Left forelimb (tissue), 1 donor: ENCODE results near the gene CNTN2.

Experiments used
- DNase-seq: peaks from one replicate; pipeline ENCODE4 v3.0.0-alpha.2; 2018; ENCODE audit warnings: low spot score

Gene CNTN2, protein sequence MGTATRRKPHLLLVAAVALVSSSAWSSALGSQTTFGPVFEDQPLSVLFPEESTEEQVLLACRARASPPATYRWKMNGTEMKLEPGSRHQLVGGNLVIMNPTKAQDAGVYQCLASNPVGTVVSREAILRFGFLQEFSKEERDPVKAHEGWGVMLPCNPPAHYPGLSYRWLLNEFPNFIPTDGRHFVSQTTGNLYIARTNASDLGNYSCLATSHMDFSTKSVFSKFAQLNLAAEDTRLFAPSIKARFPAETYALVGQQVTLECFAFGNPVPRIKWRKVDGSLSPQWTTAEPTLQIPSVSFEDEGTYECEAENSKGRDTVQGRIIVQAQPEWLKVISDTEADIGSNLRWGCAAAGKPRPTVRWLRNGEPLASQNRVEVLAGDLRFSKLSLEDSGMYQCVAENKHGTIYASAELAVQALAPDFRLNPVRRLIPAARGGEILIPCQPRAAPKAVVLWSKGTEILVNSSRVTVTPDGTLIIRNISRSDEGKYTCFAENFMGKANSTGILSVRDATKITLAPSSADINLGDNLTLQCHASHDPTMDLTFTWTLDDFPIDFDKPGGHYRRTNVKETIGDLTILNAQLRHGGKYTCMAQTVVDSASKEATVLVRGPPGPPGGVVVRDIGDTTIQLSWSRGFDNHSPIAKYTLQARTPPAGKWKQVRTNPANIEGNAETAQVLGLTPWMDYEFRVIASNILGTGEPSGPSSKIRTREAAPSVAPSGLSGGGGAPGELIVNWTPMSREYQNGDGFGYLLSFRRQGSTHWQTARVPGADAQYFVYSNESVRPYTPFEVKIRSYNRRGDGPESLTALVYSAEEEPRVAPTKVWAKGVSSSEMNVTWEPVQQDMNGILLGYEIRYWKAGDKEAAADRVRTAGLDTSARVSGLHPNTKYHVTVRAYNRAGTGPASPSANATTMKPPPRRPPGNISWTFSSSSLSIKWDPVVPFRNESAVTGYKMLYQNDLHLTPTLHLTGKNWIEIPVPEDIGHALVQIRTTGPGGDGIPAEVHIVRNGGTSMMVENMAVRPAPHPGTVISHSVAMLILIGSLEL

DNA sequence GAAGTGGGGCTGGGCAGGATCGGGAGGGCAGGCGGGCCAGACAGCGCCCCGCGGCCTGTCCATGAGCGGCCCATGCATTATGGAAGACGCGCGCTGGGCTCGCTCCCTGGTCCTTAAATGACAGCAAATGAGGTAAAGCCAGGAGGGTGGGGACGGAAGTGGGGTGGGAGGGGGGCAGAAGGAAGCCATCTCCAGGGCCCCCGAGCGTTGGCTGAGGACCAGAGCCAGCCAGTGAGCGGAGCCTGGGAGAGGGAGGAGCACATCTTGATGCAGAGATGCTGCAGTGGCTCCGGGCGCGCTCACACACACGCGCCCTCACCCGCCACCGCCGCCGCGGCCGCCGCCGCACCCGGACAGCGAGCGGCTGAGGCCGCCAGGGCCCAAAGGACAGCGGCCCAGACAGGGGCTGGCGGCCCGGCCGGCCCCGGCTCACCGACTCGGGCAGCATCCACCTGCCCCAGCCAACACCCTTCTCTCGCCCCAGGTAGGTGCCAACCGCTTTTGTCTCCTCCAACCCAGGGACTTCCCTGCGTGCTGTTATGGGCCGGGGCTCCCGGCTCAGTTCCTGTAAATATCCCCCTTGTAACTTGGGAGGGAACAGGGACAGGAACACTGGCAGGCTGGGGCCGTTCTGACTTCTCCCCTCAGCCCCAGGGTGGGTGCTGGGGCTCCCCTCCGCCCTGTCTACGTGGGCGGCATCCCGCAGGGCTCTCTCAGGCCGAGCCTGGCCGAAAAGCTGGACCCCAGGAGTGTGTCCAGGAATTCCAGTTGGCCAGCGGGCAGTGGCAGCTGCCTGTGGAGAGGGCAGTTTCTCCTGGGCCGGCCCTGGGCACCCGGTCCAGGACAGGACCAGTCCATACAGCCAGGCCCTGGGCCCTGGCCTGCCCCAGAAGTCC lies at the start of gene CNTN2:
Gene CNTN2, plus strand, starts transcription at position 302 of the 896 bp plus-strand sequence. CDS start 9,974 bp downstream, outside the sequence.
- DNase-seq = no peak

GRCh38 chr1:204994086-204994862 lies 48.7 kb upstream of the CNTN2 start:
- no peak for DNase-seq

DNA sequence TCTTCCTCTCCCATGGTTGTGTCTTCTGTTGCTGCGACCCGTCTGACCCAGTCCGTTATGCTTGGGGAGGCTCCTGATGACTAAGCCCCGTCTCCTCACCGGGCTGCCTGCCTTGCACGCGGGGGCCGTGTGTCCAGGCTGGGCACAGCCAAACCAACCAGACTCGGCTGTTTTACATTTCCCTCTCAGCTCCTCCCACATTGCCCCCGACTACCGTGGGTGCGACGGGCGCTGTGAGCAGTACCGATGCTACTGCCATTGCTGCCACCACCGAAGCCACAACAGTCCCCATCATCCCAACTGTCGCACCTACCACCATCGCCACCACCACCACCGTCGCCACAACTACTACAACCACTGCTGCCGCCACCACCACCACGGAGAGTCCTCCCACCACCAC lies 46.0 kb upstream of the CNTN2 start:
- DNase-seq = no peak

DNA sequence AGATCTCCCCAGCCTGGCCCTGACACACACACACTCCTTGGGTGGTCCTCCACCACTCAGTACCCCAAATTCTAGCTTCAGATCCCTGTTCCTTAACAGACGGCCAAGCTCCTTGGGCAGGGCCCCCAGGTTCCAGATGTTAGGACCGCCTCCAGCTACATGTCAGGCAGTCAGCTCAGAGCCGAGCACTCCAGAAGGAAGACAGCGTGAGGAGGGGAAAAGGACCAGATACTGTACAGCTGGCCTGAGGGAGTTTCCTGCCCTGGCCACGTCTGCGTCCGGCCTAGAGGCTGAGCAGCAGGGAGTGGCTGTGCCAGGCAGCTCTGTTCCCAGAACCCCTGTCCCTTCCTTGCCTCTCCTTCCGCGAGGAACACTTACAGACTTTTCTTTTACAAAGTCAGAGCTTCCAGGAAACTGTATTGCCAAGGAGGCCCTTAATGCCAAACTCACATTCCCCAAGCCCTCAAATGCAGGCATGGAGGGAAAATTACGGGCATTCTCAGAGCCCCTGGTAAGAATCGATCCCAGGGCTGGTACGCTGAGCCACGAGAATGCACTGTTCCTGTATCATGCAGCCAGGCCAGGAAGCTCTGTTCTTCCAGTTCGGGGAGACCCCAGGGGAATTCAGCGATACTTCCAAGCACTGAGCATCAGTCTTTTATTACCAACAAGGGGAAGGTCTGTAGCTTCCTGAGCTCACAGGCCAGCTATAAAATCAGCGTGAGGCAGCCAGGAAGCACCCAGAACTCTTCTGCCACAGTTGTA lies 45.2 kb upstream of the CNTN2 start:
- DNase-seq = no peak

DNA sequence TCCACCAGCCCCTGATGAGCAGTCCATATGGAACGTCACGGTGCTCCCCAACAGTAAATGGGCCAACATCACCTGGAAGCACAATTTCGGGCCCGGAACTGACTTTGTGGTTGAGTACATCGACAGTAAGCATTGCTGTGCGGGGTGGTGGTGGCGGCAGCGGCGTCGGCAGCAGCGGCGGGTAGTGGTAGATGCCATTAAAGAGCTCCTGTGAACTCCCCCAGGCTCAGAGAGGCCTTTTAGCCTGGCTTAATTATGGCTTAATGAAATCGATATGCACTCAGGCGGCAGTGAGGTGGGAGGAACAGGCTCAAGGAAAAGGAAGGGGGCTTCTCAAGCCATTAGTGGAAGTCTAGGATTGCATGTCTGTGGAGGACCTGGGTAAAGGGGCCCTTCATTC lies 41.9 kb upstream of the CNTN2 start:
- no peak for DNase-seq

GRCh38 chr1:205002705-205003104 lies 40.3 kb upstream of the CNTN2 start:
- DNase-seq = no peak

- DNase-seq = no peak
These were observed 39.5 kb upstream of the CNTN2 start for GRCh38 chr1:205003358-205004131.

DNA sequence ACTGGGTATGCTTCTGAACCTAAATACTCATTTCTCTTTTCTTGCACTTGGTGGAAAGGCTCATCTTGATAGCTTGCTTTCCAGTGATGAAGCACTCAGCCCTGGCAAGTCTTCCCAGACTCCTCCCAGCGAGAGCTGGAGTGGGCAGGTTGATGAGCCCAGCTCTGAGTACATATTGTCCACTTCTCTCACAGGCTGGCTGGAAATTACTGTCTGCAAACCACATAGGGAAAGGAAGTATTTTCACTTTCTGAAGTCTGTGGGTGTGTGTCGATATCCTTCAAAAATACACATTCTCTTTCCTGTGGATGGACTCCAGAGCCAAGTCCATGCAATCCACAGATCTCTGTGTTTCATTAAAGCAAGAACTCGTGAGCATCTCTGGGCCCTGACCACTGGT lies 38.7 kb upstream of the CNTN2 start:
- no peak for DNase-seq

GRCh38 chr1:205008896-205009295 lies 34.1 kb upstream of the CNTN2 start:
- no peak for DNase-seq

GRCh38 chr1:205009670-205010069 lies 33.3 kb upstream of the CNTN2 start:
- DNase-seq = no peak

DNA sequence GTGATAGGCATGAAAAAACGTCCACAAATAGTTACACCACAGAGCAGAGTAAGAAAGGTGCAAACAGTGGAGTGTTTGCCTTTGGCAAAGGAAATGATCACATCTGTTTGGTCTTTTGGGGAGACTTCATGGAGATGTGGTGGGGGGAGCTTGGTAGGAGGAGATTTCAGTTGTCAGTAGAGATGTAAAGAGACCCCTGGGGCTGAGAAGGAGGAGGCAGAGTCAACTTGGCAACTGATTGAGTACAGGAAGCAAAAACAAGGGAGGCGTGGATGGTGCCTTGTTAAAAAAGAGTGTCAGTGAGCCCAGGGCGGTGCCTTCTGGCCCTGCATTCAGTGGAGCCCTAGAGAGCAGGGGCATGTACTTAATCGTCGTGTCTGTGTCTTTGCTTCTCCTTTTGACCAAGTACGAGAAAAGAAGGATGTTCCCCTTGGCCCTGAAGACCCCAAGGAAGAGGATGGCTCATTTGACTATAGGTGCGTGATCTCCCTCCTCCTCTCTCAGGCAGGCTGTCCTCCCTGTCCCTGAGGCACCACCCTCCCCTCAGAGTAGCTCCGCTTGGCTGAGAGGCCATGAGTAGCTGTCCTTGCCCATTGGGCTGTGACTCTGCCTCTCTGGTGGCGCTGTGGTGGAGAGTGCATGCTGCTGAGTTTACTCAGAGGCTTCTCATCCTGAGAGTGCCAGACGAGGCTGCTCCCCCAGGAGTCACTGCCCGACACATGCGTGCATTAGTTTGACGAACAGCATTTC lies 30.4 kb upstream of the CNTN2 start:
- no peak for DNase-seq

DNA sequence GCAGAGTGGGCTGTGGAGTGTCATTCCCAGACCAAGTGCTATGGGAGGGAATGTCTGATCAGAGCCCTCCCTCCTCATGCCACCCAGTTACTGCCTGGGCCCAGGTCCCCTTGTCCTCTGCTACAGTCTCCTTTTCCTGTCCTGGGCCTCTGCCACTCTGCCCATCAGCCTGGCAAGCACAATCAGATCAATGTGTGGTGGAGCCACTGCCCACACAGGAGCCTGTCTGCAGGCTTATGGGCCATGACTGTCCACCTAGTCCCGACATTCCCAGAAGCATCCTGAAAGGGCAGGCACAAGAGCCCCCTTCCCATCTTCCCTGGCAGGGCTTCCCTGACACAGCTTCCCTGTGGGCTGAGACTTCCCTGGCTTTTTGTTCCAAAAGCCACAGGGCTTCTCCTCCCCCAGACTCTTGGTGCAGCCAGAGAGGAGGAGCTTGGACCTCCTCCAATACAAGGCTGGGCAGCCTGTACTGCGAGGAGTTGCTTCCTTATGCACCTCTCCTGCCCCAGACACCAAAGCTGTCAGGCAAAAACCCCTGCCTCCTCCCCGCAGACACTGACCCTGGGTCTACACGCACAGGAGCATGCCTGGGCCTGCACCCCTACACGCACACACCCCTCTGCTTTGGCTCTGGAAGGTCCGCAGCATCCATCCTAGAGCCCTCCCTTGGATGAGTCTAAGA lies 29.2 kb upstream of the CNTN2 start:
- DNase-seq = no peak

GRCh38 chr1:205014783-205015182 lies 28.2 kb upstream of the CNTN2 start:
- no peak for DNase-seq

- DNase-seq = no peak
These were observed 27.8 kb upstream of the CNTN2 start for GRCh38 chr1:205015241-205015640.

GRCh38 chr1:205016075-205016474 lies 26.9 kb upstream of the CNTN2 start:
- no peak for DNase-seq

DNA sequence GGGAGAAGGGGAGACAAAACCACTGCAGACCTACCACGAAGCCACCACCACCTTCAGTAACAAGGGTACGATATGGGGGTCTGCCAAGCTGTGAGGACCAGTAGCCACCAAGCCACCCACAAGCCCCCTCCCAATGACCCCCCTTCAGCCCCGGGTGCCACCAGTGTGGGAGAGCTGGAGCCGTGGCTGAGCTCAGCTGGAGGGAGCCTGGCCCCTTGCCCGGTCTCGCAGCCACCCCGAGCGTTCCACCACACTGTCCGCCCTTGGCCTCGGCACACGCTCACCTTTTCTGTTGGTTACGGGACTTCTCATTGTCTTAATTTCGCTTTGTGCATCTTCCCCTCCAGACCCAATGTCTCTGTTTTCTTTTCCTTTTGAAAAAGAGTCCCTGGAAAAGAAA lies 26.4 kb upstream of the CNTN2 start:
- no peak for DNase-seq

GRCh38 chr1:205017001-205017400 lies 26.0 kb upstream of the CNTN2 start:
- DNase-seq = no peak

GRCh38 chr1:205017766-205018165 lies 25.2 kb upstream of the CNTN2 start:
- DNase-seq = no peak
